ENCODE results near the gene SAXO1.
"Not testable (repeated sequence)": the region's sequence is repeated elsewhere in the genome, so short reads cannot be mapped to it uniquely, and the experiment has no call there.

Gene SAXO1

DNA sequence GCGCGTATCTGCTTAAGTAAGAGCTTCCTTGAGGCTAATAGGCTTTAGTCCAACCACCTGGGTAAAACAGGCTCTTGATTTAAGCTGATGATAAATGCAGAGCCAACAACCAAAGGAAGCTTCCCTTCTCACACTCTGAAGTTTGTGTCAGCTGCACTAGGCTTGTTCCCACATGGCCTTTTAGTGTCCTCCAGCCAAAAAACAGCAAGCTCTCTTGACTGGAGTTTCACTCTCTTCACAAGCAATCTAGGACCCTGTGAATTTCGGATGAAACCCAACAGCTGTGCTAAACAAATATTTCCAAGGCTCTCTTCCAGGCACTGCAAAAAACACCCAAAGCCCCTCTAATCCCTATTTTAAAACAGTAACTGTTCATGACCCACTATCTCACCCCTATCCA is 63.9 kb downstream of the SAXO1 start:
- DNase-seq: no peak

DNA sequence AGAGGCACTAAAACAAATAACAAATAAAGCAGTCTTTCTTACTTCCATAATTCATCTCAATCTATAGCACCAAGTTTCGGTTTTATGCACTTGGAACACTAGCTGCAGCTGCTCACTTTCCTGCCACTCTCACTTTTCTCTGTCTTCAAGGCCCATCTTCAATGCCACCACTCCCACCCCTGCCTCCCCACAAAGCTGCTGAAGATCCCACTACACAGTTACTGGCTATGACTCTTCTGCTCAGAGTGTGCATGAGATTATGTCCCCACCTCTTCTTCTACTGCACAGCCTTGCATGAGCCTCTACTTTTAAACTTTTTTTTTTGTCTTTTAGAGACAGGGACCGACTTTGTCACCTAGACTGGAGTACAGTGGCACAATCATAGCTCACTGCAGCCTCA is 77.4 kb downstream of the SAXO1 start:
- DNase-seq: no peak

DNA sequence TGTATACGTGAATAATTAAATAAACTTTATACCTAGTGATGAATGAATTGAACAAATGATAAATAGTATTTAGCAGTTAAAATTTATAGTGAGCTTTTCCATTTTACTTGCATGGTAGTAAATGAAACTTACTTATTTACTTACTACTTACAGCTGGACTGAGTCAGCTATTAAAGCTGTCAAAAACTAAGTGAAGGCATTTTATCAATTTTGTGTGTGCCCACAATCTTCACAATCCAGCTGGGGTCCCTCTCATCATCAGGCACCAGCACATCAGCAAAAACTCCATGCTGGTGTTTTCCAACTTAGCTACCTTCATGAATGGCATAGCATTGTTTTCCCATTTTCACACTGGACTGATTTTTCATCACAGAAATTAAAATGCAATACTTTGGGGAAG is 81.1 kb downstream of the SAXO1 start:
- no peak for DNase-seq

GRCh38 chr9:18947892-18948339 is 85.1 kb downstream of the SAXO1 start:
- peak; percentile 98 for DNase-seq

DNA sequence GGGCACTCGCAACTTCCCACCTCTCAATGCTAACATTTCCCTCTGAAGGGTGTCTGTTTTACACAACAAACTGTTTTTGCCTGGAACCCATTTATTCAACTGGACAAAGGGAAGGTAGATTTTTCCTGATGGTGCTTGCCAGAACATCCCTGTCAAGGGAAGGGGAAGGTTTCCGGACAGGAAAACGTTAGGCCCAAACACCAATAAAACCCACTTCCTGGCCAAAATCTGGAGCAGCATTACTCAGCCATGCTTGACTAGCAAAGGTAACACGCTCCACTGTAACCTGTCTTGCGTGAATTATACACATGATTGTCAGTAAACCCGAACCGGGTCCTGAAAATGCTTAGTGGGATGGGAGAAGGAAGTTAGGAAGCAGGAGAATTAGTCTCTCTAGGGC is 90.2 kb downstream of the SAXO1 start:
- no peak for DNase-seq

DNA sequence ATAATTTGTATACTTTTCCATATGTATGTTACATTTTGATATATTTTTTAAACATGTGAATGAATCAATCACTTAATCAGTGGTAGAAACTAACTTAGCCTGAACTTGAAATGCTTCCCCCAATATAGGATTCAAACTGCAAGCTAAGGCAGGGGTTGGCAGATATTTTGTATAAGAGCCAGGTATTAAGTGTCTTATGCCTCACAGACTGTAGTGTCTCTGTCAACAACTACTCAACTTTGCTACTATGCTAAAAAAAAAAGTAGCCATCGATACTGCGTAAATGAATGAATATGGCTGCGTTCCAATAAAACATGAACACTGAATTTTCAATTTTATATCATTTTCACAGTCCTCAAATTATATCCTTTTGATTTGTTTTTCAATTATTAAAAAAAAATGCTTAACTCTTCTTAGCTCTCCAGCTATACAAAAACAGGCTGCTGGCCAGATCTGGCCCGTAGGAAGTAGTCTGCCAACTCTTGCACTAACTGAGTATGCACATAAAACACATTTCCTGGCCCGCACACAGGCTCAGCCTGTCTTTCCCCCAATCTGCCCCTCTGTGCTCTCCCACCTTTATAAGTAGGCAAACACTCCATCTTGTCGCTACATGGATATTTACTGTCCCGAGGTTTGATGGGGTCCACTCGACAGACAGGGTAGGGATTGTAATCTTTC is 91.8 kb downstream of the SAXO1 start:
- no peak for DNase-seq

DNA sequence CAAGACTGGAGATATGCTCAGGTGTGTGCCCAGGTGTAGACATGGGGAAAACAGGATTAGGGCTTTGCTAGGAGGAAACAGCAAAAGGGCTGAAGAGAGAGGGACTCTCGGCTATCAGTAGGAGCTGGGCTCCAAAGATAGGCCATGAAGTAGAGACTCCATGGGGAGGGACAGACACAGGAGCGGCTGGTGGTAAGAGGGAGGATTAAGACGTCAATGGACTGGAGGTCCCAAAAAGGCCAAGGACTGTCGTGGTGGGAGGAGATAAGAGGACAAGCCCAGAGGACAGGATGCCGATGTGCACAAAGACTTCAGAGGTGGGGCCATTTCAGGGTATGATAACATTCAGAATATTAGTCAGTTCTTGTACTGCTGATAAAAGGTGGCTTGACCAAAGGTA is 93.1 kb downstream of the SAXO1 start:
- no peak for DNase-seq

- no peak for DNase-seq
Measured at GRCh38 chr9:18936094-18936871, 96.7 kb downstream of the SAXO1 start.

DNA sequence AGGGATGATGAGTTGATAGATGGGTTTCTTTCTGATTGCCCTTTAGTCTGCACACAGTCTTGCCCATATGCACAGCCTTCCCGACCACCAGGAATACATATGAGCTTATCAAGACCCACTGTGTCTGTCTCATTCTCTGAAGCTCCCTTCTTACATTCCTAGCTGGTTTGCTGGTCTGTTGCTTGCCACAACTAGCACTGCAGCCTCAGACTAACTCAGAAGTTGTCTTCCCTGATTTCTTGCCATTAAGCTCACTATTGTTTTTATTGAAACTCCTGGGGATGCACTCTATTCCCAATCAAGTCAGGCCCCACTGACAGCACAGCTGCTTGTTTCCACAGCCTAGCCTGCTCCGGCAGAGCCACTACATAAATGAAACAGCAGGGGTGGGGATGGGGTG is 97.5 kb downstream of the SAXO1 start:
- DNase-seq: no peak

GRCh38 chr9:18930611-18931010 is 102.4 kb downstream of the SAXO1 start:
- not testable (repeated sequence) for DNase-seq

DNA sequence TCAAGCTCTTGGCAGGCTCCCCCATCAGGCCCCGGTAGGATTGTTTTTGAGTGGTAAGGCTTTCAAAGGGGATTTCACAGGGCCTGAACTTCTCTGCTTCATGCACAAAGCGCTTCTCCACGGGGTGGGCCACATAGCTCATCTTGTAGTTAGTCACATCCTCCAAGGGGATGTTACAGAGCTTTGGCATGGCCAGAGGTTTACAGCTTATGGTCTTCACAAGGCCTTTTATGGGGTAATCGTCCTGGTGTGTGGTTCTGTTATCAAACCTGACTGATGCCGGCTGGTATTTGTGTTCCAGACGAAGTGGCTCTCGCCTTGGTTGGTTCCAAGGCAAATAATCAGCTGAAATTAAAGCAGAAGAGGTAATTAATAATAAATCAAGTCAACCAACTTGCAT is 104.3 kb downstream of the SAXO1 start:
- no peak for DNase-seq

GRCh38 chr9:18926513-18926912 is 106.5 kb downstream of the SAXO1 start:
- DNase-seq: no peak

DNA sequence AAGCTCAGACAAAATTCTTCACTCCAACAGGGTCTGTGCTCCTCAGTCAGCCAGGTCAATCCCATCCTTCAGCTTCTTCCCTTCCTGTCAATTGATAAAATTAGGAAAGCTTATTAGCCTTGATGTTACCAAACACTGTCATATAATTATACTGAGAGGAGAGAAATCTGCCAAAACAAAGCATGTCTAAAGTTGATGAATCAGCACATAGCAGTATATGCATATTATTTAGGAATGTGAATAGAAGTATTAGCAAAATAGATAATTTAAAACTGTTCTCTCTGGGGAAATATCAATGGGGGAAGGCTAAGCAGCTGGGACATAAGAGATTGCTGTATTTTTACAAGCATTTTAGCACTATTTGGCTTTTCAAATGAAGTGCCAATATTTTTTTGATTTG is 107.1 kb downstream of the SAXO1 start:
- no peak for DNase-seq

- no peak for DNase-seq
Measured at GRCh38 chr9:18923671-18924430, 109.2 kb downstream of the SAXO1 start.

DNA sequence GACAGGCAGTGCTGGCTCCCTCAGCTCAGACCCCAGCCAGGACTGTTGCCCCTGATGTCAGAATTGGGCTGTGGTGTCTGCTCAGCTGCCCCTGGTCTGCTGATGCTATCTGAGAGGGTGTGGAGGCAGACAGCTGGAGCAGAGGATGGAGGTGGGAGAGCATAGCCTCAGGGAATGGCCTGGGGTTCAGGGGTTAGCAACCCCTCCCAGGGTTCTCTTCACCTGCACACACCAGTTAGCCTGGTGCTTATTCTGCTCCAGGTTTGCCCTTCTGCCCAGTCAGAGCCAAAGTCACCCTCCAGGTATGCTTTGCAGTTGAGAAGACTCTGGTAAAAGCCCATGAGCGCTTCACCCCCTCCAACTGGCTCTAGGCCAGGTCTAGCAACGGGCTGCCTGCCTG is 109.8 kb downstream of the SAXO1 start:
- no peak for DNase-seq

DNA sequence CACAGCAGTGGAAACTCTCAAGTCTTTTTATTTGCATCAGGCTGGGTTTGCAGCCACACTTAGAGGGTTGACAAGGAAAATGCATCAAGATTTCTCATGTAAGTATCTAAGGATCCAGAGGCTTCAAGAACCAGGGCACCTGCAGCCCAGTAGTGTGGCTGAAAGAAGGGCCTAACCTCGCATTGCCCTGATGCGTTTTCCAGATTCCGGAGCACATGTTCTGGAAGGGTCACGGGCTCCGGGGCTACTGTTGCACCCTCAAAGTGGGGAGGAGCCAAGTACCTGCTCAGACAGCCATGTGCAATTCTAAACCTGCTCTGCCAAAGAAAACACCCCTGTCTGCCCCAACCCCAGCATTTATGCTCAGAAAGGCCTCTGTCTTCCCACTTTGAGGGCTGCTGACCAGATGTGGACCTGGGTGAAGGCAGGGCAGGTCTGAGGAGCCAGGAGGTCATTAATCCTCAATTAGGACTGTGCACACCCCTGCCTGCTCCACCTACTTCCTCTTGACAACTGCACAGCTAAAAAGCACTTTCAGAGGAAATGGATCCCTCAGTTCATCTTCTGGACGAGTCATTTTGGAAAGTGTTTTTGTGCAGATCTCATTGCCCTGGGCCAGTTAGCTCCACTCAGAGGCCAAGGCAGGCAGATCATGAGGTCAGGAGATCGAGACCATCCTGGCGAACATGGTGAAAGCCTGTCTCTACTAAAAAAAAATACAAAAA is 110.7 kb downstream of the SAXO1 start:
- DNase-seq: no peak

DNA sequence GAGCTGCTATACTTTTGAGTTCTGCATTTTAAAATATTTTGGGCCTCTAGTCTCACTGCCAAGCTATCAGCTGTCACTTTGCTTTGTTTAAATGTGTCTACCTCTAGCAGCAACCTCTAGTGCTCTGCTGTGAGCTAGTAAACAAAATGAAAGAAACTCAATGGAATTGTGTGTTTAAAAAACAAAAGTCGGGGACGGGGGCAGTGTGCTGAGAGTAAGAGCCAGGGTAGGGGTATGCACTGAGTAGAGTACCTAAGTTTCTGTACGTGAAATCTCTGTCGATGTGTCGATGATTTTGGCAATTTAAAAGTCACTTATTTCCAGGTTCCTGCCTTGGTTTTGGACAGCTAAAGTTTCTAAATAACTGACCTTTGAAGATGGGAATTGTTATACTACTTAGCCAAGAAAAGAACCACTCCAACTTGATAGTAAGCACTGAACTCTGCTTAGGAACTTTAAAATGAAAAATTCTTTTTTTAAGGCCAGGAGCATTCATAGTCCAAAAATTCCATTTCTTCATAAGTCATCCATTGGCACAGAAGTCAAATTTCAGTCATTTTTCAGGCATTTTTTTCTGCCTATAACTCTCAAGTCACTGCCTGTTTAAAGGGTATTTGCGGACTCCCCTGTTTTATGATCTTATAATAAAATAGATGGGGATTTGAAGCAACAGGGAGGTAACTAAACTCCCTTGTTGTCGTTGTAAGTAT is 111.5 kb downstream of the SAXO1 start:
- DNase-seq: no peak

GRCh38 chr9:18920141-18921084 is 112.6 kb downstream of the SAXO1 start:
- no peak for DNase-seq

DNA sequence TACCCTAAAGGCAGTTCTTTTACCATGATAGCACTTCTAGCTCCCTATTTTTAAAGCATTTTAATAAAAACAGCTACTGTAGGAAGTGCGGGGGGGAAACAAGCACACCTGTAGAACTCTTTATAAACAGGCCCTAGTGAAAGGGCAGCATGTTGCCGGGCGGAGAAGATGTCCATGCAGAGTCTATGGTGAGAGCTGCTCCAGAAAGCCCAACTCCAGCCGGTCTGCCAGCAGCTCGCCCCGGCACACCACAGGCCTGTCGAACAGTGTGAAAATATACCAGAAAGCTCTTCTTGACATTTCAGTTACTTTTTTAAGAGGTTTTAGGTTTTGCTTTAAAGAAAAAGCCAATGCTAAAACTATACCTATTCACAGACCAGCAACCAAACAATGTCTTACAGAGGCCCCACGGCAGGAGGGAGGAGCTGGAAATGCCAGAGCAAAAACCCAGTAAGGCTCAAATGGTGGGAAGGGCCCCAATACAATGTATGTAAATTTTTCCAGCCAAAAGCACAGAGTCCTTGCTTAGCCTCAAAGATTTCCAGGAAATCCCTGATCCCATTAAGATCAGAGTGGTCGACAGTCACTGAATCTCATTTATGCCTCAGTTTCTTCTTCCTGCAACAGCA is 121.2 kb downstream of the SAXO1 start:
- no peak for DNase-seq

- DNase-seq: no peak
Measured at GRCh38 chr9:18910916-18911315, 122.1 kb downstream of the SAXO1 start.

- DNase-seq: no peak
Measured at GRCh38 chr9:18910435-18910834, 122.6 kb downstream of the SAXO1 start.
